Measurements from ENCODE around the gene TM4SF20.

DNA sequence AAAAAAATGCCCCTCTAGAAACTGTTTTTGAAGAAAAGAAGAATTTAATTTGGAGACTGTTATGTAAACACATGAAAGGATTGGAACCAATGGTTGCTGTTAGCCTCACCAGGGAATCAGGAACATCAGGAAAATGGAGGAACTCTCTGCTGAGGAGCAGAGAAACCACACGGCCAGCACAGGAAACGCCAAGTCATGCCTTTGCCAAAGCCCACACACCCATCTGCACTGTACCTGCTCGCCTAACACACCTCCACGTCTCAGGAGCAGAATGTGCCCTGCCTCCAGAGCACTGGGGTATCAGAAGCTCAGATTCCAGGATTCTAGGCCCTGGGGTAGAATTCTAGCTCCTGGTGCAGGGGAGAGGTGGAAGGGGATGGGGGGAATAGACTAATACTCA, 18.5 kb upstream of the TM4SF20 start:
- TF ChIP-seq EZH2 (IDR thresholded peaks at IDR 0.05), result no peak
- no peak for TF ChIP-seq FOXP2 (optimal IDR thresholded peaks at IDR 0.05; ENCODE audit: control extremely low read depth, extremely low read length, insufficient read depth)
- TF ChIP-seq POLR2AphosphoS5 (IDR thresholded peaks at IDR 0.05; ENCODE audit: borderline replicate concordance, low read depth, low read length), result no peak
